A549 (cell line): ENCODE data around the gene QRICH1.

Experiments
- CHD4 ChIP-seq: fragments of 200-600 bp; sonication (generic); IDR thresholded peaks from 2 replicates; pipeline ENCODE4 v1.6.1; 2016; ENCODE audit warnings: antibody characterized with exemption, mild to moderate bottlenecking, borderline replicate concordance
- EHF ChIP-seq: fragments of 250-450 bp; sonication (Bioruptor Pico); IDR thresholded peaks from 2 replicates; pipeline ENCODE4 v1.5.0; 2020; ENCODE audit warnings: mild to moderate bottlenecking
- FOSL2 ChIP-seq, 2 experiments: fragments of 450-650 bp in 1 of 2; fragments of >200 bp in 1 of 2; sonication (Bioruptor Twin) in 1 of 2; formaldehyde crosslinking; IDR thresholded peaks; 2 replicates each; pipeline versions ENCODE4 v1.5.0 to v1.6.1; 2016 to 2020; ENCODE audit warnings: mild to moderate bottlenecking in 1 of 2, moderate library complexity in 1 of 2
- FOXS1 ChIP-seq: fragments of 250-450 bp; sonication (Bioruptor Pico); IDR thresholded peaks from 2 replicates; pipeline ENCODE4 v1.5.0; 2020; ENCODE audit warnings: mild to moderate bottlenecking, moderate library complexity
- MAZ ChIP-seq: fragments of 150-350 bp; IDR thresholded peaks from 2 replicates; pipeline ENCODE4 v1.6.1; 2014; ENCODE audit warnings: antibody characterized with exemption, low read depth, low read length, borderline replicate concordance
- POLR2A ChIP-seq: IDR thresholded peaks from 2 replicates; pipeline ENCODE4 v1.6.1; 2012; ENCODE audit warnings: mild to moderate bottlenecking, low read length
- RAD21 ChIP-seq, 2 experiments: fragments of >200 bp in 1 of 2; sonication (Bioruptor Twin) in 1 of 2; formaldehyde crosslinking in 1 of 2; IDR thresholded peaks in 1 of 2; conservative IDR thresholded peaks in 1 of 2; 2 replicates in 1 of 2; 3 replicates in 1 of 2; pipeline ENCODE4 v1.6.1; 2012 to 2018; ENCODE audit warnings: inconsistent platforms in 1 of 2
- RFX5 ChIP-seq: fragments of 450-650 bp; IDR thresholded peaks from 2 replicates; pipeline ENCODE4 v1.7.1; 2014; ENCODE audit warnings: antibody characterized with exemption, mild to moderate bottlenecking, moderate library complexity
- SMC3 ChIP-seq: fragments of >200 bp; sonication (Bioruptor Twin); formaldehyde crosslinking; IDR thresholded peaks from 3 replicates; pipeline ENCODE4 v1.6.1; 2018; ENCODE audit warnings: inconsistent platforms
- TF ChIP-seq, protein P1 (sequence below): fragments of >200 bp; sonication (Bioruptor Twin); formaldehyde crosslinking; IDR thresholded peaks from 3 replicates; pipeline ENCODE4 v1.5.1; 2016
- TF ChIP-seq, protein P2 (sequence below): fragments of 150-350 bp; IDR thresholded peaks from 2 replicates; pipeline ENCODE4 v1.6.1; 2014; ENCODE audit warnings: low read depth, mild to moderate bottlenecking, low read length

DNA sequence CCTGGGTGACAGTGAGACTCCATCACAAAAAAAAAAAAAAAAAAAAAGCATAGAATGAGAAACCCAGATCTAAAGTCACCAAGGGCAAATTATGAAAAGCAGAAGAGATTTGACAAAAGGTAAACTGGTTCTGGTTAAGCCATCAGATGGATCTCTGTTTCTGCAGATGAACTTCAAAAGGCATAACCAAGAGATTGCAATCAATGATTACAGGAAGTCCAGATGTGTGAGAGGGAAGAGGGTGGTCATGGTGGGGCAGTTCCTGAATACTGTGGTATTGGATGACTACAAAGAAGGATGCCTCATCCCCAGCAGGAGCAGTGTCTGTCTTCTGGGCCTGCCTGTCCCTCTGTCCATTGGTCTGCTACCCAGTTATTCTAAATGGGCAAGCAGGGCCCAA, 100.0 kb downstream of the QRICH1 start:
- no peak for TF ChIP-seq EHF (CRISPR knock-in tag)
- TF ChIP-seq, protein P1, sequence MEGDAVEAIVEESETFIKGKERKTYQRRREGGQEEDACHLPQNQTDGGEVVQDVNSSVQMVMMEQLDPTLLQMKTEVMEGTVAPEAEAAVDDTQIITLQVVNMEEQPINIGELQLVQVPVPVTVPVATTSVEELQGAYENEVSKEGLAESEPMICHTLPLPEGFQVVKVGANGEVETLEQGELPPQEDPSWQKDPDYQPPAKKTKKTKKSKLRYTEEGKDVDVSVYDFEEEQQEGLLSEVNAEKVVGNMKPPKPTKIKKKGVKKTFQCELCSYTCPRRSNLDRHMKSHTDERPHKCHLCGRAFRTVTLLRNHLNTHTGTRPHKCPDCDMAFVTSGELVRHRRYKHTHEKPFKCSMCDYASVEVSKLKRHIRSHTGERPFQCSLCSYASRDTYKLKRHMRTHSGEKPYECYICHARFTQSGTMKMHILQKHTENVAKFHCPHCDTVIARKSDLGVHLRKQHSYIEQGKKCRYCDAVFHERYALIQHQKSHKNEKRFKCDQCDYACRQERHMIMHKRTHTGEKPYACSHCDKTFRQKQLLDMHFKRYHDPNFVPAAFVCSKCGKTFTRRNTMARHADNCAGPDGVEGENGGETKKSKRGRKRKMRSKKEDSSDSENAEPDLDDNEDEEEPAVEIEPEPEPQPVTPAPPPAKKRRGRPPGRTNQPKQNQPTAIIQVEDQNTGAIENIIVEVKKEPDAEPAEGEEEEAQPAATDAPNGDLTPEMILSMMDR = no peak
- no peak for TF ChIP-seq MAZ
- TF ChIP-seq RFX5 = no peak
- TF ChIP-seq RAD21 (conservative IDR thresholded peaks at IDR 0.05 in 1 of 2, IDR thresholded peaks at IDR 0.05 in 1 of 2) = no peak
- TF ChIP-seq CHD4 = no peak
- no peak for TF ChIP-seq FOXS1 (CRISPR knock-in tag)
- TF ChIP-seq POLR2A = no peak
- no peak for TF ChIP-seq SMC3
- TF ChIP-seq, protein P2, sequence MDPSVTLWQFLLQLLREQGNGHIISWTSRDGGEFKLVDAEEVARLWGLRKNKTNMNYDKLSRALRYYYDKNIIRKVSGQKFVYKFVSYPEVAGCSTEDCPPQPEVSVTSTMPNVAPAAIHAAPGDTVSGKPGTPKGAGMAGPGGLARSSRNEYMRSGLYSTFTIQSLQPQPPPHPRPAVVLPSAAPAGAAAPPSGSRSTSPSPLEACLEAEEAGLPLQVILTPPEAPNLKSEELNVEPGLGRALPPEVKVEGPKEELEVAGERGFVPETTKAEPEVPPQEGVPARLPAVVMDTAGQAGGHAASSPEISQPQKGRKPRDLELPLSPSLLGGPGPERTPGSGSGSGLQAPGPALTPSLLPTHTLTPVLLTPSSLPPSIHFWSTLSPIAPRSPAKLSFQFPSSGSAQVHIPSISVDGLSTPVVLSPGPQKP = no peak
- TF ChIP-seq FOSL2 (IDR thresholded peaks at IDR 0.05) = no peak
- TF ChIP-seq FOSL2 (CRISPR knock-in tag; IDR thresholded peaks at IDR 0.05) = no peak
